Measurements from ENCODE around the gene KCNAB2. TPM values are rescaled to one million over a fixed set of nuclear protein-coding genes. Genes with fewer than 3 reads are reported as not detected.

KCNAB2 gene
- total RNA-seq, 1 donor from 2014 or later, result 2.3 TPM

DNA sequence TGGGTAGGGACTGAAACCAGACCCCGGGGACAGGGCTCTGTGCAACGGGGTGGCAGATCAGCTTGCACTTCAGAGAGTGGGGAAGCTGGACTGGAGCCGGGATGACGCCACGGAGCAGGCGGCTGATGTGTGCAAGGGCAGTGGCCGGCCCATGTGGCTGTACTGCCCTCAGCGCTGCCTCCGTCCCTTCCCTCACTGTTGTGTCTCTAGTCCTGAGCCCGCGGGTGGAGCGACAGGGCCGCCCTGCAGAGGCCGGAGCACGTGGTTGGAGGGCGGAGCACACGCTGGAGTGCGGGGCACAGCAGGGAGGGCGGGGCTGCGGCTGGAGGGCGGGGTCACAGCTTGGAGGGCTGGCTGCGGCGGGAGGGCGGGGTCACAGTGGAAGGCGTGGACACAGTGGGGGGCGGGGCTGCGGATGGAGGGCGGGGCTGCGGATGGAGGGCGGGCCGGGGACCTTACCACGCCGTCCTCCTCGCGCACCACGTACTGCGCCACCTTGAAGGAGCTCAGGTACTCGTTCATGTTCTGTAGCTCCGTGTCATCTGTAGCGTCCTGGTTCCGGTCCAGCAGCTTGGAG is 82.0 kb downstream of the KCNAB2 start:
- peak; percentile 26 for DNase-seq (ENCODE audit: low read depth)

DNA sequence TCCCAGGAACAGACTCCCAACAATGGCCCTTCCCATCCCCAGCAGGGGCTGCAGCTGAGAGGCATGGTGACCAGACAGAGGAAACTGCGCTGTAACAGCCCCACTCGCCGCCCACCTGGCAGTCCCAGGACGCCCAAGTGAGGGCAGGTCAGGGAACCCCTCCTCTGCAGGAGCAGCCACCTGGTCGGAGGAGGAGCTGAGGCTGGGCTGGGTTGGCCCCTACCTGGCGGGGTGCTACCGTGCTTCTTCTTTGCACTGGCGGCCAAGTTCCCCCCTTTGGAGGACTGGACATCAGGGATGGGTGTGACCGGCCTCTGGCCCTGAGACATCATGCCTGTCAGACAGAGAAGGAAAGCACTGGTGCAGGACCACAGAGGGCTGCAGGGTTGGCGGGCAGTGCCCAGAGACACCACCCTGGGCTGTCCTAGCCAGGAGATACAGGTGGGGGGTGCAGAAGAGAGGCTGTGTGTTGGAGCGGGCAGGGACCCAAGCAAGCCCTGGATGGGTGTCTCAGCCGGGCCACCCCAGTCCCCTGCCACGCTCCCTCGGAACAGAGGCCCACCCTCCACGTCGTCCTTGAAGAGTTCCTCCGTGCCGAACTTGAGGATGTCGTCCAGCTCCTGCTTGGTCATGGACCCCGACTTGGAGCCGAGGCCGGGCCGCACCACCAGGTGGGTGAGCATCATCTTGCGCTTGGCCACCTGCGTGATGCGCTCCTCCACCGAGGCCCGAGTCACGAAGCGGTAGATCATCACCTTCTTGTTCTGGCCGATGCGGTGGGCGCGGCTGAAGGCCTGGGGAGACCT is 82.8 kb downstream of the KCNAB2 start:
- no peak for DNase-seq (ENCODE audit: low read depth)

DNA sequence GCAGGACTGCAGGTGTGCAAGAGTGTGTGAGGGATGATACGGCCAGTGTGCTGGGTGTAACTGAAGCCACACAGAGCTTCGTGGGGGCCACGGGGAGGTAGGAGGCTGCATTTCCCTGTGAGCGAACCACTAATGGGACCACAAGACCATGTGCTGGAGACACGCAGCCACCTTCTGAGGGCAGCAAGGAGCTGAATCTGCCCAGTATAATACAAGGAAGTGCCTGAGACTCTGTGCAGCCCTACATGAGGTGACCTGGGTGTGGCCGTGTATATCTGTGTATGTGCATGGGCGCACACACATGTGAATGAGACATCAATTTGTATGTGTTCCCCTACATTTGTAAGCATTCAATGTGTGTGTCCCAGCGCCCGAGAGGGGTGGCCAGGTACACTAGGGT is 83.6 kb downstream of the KCNAB2 start:
- DNase-seq (ENCODE audit: low read depth), result no peak

DNA sequence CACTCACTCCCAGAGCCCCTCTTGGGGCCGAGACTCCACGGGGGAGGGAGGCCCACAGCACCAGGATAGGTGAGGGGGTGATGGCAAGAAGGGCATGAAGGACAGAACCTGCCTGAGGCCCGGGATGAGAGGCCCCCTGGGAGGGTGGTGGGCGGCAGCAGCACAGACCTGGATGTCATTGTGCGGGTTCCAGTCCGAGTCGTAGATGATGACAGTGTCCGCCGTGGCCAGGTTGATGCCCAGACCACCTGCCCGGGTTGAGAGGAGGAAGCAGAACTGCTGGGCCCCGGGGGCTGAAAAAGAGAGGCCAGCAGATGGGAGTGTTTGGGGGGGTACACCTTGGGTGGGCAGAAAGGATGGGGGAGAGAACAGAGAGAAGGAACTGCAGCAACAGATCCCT is 84.3 kb downstream of the KCNAB2 start:
- no peak for DNase-seq (ENCODE audit: low read depth)

DNA sequence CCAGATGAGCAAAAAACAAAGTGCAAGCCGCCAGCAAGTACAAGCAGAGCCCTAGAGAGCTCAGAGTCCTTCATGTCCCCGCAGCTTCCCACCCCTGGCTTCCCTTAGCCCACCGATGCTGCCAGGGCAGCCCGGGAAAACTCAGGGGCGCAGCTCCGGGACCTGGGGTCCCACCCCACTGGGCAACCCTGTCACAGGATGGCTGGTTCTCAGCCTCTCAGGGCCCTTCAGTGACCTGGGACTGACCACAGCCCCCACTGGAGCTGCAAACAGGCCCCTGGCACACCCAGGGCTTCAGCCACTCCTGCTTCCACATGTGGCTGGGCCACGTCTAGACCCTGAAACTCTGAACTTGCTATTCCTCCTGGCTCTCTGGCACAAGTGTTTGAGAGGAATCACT is 84.9 kb downstream of the KCNAB2 start:
- DNase-seq (ENCODE audit: low read depth), result no peak

DNA sequence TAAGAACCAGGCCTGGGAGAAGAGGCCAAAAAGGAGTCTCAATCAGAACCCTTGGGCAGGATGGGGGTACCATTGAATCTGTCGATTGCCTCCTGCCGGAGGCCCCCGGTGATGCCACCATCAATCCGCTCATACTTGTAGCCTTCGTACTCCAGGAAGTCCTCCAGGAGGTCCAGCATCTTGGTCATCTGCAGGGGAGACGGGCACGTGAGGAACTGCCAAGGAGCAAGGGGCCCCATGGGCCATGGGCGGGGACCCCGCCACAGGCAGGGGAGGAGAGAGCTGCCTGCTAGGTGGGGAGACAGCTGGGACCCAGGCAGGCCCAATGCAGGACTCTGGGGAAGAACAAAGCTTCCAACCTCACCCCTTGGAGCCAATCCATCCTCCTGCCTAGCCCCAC is 85.9 kb downstream of the KCNAB2 start:
- no peak for DNase-seq (ENCODE audit: low read depth)

DNA sequence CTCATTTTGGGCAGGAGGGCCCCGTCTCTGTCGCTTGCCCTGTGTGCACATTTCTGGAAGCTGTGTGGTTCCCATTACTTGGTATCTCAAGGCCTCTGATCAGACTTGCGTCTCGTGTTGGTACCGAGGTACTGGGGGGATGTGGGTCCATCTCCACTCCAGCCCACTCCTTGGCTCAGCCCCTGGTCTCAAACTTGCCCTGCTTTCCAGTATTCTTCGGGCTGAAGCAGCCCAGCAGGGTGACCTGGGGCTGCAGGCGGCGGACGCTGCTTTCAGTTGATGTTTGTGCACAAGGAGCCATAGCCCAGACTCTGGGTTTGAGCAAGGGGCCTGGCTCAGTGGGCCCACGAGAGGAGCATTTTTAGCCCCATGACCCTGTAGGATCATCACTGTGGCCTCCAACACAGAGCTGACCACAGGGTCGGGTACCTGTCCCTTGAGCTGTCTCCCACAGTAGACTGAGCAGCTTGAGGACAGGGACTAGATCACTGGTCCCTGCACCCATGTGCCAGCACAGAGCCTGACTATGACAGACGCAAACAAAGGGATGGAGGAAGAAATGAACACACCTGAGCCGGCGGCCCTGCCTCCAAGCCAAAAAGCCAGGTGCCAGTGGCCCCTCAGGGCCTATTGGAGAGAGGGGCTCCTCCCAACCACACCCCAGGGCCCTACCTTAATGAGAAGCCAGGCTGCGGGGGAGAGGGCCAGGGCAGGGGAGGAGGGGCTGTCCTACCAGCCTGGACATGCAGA is 87.6 kb downstream of the KCNAB2 start:
- no peak for DNase-seq (ENCODE audit: low read depth)

DNA sequence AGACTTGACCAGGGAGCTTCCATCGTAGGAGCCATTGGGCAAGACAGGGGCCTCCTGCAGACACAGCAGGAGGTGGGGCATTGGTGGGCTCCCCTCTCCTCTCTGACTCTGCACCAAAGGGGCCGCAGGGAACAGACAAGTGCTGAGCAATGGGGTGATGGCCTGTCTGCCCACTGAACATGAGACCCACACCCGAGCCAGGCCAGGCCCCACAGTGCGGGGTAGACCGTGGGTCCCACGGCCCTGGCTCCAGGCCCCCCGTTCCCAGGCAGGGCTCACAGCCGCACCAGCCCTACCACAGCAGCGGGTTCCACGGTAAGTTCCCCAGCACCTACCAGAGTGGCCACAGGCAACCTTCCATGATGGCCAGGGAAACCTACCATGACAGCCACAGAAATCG is 88.5 kb downstream of the KCNAB2 start:
- DNase-seq (ENCODE audit: low read depth), result no peak

DNA sequence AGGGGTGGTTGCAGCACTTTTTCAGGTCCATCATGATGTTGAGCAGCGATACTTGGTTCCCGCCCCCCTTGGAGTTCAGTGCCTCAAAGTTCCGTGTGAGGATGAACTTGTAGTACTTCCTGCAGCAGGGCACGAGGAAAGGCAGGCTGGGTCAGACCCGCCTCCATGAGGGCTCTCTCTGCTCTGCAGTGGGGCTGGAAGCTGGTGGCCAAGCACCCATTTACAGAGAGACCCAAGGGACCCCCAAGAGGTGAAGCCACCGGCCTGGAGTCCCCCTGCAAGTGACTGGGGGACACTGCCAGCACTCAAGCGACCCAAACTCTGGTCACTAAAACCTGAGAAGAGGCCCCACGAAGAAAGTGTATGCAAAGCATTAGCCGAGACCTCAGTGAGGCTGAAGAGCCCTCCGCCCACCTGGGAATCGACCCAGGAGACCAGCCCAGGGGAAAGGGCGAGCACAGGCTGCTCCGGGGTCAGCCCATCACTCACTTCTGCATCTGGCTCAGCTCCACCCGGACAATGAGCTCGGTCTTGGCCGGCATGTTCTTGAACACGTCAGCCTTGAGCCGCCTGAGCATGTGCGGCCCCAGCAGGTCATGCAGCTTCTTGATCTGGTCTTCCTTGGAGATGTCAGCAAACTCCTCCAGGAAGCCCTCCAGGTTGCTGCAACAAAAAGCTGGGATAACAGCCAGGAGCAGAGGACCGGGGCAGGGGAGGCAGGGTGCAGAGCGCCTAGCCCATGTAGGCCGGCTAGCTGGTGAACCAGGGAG is 89.2 kb downstream of the KCNAB2 start:
- DNase-seq (ENCODE audit: low read depth), result no peak

DNA sequence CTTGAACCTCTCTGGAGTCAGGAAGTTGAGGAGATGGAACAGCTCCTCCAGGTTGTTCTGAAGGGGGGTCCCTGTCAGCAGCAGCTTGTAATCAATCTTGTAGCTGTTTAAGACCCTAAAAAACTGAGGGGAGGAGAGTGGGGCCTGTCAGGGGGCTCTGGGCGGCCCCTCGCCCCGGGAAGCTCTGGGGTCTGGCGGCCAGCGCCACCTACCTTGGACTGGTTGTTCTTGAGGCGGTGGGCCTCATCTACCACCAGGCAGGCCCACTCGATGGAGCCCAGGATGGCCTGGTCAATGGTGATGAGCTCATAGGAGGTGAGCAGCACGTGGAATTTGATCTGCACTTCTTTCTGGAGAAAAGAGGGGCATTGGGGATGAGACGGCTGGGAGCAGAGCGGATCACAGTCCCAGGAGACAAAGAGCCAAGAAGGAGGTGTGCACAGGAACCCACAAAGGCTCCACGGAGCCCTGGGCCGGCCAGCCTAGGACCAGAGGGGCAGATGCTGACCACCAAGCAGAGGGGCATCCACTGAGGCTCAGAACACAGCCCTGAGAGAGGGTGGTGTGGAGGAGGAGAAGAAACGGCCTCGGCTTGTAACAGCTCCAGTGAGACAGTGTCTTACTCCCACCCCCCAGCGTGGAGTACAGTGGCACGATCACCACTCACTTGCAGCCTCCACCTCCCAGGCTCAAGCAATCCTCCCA is 91.0 kb downstream of the KCNAB2 start:
- no peak for DNase-seq (ENCODE audit: low read depth)

DNA sequence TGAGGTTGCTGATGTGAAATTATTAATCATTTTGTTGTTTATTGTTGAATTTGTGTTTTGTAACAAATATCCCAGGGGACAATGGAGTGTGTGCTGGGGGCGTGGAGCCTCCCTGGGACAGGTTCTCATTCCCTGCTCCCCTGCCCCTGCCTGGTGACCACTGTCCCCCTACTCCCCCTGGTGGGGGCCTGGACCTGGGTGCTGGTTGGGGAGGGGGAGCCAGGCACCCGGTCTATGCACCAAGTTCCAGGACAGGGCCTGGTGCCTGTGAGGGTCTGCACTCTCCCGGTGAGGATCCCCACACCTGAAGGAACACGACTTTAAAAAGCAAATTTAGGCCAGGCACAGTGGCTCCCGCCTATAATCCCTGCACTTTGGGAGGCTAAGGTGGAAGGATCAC is 92.1 kb downstream of the KCNAB2 start:
- no peak for DNase-seq (ENCODE audit: low read depth)

DNA sequence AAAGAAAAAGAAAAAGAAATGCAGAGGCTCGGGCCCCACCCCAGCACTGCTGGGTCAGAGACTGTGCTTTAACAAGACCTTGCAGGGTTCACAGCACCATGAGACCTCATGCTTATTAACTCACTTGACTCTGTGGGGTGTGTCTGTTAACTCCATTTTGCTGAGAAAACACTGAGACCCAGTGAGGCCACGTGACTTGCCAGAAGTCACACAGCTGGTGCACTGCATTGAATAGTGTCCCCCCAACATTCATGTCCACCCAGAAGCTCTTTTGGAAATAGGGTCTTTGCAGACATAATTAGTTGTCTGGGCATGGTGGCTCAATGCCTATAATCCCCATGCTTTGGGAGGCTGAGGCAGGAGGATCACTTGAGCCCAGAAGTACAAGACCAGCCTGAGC is 94.7 kb downstream of the KCNAB2 start:
- DNase-seq (ENCODE audit: low read depth), result no peak

DNA sequence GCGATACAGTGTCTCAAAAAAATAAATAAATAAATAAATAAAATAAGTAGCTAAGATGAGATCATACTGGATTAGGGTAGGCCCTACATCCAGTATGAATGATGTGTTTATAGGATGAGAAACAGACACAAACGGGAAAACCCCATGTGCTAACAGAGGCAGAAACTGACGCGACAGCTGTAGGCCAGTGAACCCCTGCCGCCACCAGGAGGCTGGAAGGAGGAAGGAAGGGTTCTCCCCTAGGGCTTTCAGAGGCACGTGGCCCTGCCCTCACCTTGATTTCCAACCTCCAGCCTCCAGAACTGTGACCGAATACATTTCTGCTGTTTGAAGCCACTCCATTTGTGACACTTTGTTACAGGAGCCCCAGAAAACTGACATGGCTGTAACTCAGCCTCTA is 95.9 kb downstream of the KCNAB2 start:
- DNase-seq (ENCODE audit: low read depth), result no peak

DNA sequence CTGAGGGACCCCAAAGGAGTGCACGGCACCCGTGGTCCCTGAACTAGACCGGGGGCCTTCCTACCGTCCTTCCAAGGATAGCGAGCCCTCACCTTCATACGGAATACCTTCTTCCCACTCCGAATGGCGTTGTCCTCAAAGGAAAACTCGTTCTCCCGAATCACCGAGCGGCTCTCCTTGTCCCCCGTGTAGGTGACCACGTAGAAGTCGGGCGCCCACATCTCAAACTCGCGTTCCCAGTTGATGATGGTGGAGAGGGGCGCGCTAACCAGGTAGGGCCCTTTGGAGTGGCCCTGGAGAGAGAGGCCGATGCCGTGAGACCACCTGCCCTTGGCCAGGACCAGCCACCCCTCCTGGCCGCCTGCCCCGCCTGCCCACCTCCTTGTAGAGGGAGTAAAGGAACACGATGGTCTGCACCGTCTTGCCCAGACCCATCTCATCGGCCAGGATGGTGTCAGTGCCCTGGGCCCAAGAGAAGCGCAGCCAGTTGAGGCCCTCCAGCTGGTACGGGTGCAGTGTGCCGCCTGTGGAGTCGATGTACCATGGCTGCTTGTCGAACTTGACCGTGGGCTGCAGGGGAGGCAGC is 96.4 kb downstream of the KCNAB2 start:
- DNase-seq (ENCODE audit: low read depth), result no peak

DNA sequence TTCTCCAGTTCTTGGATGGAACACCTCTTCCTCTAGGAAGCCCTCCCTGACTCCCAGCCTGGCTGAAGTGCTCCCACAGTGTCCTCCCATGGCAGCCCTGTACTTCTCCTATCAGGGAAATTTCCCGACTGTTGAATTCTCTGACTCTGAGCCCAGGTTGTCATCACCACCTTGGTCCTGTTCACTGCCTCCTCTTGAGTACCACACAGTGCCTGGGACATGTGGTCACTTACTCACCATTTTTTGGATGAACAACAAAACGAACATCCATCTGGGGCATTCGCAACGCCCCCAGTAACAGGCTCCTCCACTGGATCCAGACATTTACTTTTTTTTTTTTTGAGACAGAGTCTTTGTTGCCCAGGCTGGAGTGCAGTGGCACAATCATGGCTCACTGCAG is 97.0 kb downstream of the KCNAB2 start:
- no peak for DNase-seq (ENCODE audit: low read depth)

DNA sequence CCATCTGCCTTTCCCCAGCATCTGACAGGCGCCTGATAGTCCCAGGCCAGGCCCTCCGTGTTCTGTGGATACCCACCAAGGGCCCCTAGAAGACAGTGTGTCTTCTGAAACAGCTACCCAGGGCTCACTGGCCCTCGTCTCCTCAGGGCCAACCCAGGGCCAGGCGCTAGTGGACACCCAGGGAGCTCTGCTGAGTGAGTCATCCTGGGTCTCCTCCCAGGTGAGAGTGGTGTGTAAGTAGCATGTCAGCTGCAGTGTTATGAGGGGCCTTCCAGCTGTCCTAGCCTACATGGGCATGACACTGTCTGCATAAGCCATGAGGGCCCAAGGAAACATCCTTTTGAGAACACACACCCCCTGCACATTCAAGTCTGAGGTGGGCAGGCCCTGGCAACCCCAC is 97.7 kb downstream of the KCNAB2 start:
- DNase-seq (ENCODE audit: low read depth), result peak; percentile 7

DNA sequence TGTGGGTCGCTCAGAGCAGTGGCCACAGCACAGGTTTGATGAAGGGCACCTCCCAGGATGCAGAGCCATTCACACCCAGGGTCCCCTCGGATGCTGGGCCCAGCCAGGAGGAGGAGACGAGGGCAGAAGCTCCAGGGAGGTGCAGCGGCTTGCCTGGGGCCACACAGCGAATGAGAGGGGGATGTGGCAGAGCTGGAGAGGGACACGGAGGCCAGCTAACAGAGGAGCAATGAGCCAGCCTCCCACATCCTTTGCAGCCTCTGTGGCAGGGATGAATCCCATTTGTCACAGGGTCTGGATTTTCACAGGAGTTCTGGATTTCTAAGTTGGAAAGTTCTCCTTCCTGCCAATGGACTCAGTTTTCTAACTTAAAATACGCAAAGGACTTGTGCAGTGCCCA is 98.5 kb downstream of the KCNAB2 start:
- DNase-seq (ENCODE audit: low read depth), result no peak

DNA sequence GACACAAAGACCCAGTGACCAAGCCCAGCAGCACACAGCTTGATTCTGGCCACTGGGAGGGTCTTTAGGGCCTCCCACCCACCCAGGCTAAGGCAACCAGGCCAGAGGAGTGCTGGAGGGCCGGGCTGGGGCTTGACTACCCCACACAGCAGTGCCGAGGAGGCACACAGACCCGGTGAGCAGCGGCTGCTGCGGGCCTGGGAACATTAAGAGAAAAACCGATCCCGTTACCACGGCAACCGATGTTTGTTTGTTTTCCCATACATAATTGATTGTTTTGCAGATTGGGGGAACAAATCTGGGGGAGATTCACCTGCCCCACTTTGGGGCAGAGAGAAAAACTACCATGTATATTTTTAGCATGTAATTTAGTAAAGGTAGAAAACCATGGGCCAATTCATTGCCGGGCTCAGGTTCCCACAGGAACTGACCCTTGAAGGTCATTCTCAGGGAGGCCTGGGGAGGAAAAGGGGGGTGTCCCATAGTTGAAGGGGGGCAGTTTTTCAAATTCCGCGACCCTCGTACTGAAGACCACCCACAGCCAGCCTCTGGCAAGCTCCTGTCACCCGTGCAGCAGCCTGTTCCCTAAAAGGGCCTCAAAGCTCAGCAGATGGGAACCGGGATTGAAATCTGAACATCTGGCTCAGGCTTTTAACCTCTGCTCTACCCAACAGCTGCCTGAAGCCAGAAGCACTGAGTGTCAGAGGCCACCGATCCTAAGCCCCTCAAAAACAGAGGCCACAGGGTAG is 99.1 kb downstream of the KCNAB2 start:
- DNase-seq (ENCODE audit: low read depth), result no peak

DNA sequence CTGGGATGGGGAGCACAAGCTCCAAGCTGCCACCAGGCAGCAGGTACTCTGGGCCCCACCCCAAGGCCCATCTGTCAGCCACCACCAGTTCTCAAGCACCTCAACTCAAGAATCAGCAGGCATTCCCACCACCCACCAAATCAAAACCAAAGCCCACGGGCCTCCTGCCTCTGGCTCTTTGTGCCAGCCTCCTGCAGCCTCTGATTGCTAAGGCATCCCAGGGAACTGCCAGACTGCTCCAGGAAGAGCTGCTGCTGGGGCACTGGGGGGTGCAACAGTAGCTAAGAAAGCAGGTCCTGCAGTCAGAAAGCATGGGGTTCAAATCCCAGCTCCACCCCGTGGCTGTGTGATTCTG is 99.7 kb downstream of the KCNAB2 start:
- DNase-seq (ENCODE audit: low read depth), result no peak

DNA sequence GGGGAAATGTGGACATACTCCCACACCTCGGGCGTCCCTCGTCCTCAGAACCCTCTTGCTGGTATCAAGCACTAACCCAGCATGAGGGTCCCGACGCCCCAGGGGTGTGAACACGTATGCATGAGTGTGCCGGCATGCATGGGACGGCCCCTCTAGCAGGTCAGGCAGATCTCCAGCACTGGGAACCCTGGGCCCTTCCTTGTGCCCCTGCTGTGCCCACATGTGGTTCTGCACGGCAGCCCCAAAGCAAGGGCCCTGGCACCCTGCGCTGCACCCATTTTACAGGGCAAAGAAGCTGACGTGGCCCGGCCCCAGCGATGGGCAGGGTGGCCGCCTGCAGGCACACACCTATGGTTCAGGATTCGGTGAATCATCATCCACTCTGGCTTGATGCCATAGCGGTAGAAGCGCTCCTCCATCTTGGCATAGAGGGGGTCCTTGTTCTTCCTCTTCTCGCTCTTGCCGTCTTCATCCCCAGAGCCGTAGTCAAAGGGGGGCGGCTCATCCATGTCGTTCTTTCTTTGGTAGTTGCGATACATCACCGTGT is 100.2 kb downstream of the KCNAB2 start:
- no peak for DNase-seq (ENCODE audit: low read depth)

Measured in renal cortical epithelial cell (primary cell).